LHCN-M2 (cell line): ENCODE measurements around the gene LGALS9C. TPM values are rescaled to one million over a fixed set of nuclear protein-coding genes. Genes with fewer than 3 reads are reported as not detected.
"Not testable (repeated sequence)": the region's sequence is repeated elsewhere in the genome, so short reads cannot be mapped to it uniquely, and the experiment has no call there.

ENCODE experiments used
- DNase-seq: peaks from one replicate; pipeline ENCODE4 v3.0.0-alpha.2; 2012; ENCODE audit warnings: low read depth
- polyA plus RNA-seq: library from polyadenylated mRNA; unstranded; fragments of >200 nt; gene quantifications from one replicate; pipeline ENCODE4 v1.2.1, GENCODE V29; 2012; ENCODE audit warnings: missing spikeins
- total RNA-seq: library from RNA; depleted of rRNA; stranded (reverse); fragments of >200 nt; gene quantifications from 2 replicates; pipeline ENCODE4 v1.2.3, GENCODE V29; 2014; rRNA removed

LGALS9C gene
- not detected in 2 replicates for total RNA-seq
- 0.10 TPM for polyA plus RNA-seq

DNA sequence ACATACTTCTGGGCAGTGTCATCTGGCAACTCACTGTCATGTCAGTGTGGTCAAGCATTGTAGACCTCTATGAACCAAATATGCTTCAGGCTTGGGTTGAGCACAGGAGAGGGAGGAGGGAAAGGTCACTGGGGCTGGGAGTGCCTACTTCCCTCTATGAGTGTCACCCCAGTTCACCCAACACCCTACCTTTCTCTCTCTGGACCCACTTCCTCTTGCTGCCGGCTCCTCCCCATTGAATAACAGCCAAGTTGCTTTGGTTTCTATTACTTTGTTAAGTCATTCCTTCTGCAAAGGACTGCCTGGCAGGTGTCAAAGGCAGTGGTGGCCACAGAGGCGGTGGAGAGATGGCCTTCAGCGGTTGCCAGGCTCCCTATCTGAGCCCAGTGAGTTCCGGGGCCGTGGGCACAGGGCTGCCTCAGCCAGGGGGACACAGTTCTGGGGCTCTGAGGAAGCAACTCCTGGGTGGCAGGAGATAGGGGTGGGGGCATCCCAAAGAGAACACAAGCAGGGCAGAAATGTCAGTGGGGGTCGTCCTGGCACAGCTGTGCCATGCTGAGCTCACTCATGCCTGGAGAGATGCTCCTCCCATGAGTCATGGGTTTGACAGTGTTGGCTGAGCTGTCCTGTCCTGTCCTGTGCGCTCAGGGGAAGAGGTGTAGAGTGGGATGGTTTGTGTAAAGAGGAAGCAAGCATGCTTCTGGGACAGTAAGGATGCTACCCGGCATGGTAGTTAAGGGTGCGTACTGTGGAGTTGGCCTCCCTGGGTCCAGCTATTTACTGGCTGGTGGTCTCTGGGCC is at the start of gene LGALS9C:
Gene LGALS9C, plus strand, starts transcription at position 282 of the 801 bp plus-strand sequence. Its CDS starts 66 bp downstream, at position 348.
- not testable (repeated sequence) for DNase-seq

GRCh38 chr17:18432206-18432605 is 44.4 kb upstream of the LGALS9C start:
- not testable (repeated sequence) for DNase-seq

GRCh38 chr17:18439465-18439870 is 37.1 kb upstream of the LGALS9C start:
- DNase-seq: not testable (repeated sequence)

DNA sequence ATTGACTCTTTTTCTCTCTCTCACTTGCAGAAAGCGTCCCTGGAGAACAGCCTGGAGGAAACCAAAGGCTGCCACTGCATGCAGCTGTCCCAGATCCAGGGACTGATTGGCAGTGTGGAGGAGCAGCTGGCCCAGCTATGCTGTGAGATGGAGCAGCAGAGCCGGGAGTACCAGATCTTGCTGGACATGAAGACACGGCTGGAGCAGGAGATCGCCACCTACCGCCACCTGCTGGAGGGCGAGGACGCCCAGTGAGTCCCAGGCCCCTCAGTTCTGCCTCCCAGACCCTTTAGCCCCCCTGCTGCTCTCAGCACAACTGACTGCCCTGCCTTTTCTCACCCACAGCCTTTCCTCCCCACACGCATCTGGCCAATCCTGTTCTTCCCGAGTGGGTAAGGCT is 34.5 kb upstream of the LGALS9C start:
- DNase-seq: not testable (repeated sequence)

DNA sequence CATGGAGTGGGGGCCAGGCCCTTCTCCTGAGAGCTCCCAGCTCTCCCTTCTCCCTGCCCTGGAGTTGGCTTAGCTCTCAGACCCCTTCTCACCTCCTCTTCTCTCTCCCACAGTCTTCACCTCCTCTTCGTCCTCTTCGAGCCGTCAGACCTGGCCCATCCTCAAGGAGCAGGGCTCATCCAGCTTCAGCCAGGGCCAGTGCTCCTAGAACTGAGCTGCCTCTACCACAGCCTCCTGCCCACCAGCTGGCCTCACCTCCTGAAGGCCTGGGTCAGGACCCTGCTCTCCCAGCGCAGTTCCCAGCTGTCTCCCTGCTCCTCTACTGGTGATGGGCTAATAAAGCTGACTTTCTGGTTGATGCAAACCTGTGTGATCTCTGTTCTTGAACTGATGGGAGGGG is 34.1 kb upstream of the LGALS9C start:
- not testable (repeated sequence) for DNase-seq

DNA sequence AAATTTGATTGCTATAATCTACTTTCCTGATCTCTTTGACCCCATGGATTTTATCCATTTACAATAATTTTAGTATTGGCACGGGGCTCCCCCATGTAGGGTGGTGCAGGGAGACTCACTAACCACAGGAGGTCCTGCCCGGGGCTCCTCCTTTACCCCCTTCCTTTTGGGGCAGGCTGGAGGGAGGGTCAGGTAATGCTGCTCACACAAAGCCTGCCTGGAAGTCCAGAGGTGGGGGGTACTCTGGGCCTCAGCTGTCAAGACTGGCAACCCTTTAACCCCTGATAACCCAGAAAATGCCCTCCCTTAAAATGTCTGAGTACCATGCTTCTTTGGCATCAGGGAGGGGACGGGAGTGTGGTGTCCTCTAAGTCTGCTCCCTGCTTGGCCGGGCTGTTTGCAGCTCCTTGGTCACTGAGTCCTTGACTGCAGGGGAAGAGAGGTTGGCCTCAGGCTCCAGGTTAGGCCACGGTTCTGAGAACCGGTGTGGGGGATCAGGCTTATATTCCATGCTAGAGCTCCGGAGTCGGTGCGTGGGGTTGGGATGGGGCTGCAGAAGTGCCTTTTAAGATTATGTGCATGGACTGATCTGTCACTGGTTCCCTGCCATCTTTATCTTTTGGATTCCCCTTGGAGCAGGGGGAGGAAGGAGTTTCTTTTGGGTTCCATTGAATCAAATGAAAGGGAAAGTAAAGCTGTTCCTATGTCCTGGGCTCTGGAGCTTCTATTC is 28.9 kb upstream of the LGALS9C start:
- not testable (repeated sequence) for DNase-seq

GRCh38 chr17:18448311-18448710 is 28.3 kb upstream of the LGALS9C start:
- not testable (repeated sequence) for DNase-seq

DNA sequence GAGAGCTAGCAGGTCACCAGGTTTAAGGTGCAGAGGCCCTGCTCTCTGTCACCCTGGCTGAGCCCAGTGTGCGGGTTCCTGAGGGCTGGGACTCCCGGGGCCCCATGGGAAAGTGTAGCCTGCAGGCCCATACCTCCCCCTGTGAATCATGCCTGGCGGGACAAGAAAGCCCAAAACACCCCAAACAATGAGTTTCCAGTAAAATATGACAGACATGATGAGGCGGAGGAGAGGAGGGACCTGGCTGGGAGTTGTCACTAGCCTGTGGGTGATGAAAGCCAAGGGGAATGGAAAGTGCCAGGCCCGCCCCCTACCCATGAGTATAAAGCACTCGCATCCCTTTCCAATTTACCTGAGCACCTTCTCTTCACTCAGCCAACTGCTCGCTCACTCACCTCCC is 26.8 kb upstream of the LGALS9C start:
- not testable (repeated sequence) for DNase-seq

- not testable (repeated sequence) for DNase-seq
These were observed 25.6 kb upstream of the LGALS9C start for GRCh38 chr17:18450998-18451397.

GRCh38 chr17:18451969-18452368 is 24.6 kb upstream of the LGALS9C start:
- not testable (repeated sequence) for DNase-seq

- DNase-seq: peak; percentile 26
These were observed 17.6 kb upstream of the LGALS9C start for GRCh38 chr17:18459035-18459434.

GRCh38 chr17:18463831-18464502 is 12.6 kb upstream of the LGALS9C start:
- DNase-seq: not testable (repeated sequence)

DNA sequence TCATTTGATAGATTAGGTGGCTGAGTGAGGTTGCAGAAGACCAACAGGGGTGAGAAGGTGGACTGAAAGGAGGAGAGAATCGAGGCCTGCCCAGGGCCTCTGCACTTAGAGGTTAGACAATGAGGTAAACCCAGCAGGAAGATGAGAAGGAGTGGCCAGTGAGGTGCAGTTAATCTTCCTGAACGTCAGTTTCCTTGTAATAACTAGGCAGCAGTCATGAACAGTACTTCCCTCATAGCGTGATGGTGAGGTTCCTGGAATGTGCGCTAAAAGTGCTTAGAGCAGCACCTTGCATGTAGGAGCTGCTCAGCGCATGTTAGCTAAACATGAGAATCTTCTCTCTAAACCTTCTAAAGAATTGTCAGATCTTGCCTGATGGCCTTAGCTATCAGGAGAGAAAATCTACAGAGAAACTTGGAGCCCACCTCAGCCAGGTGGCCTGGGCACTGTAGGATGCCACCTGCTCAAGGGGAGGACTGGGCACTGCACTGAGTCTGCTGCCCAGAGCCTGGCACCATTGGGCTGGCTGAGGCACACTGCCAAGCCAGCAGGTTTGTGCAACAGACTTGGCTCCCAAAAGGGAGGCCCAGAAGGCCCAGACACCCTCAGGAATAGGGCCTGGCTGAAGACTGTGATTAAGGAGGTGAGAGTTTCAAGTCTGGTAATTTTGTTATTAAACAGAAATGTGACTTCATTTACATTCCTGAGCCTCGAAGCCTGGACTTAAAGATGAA is 10.2 kb upstream of the LGALS9C start:
- not testable (repeated sequence) for DNase-seq

DNA sequence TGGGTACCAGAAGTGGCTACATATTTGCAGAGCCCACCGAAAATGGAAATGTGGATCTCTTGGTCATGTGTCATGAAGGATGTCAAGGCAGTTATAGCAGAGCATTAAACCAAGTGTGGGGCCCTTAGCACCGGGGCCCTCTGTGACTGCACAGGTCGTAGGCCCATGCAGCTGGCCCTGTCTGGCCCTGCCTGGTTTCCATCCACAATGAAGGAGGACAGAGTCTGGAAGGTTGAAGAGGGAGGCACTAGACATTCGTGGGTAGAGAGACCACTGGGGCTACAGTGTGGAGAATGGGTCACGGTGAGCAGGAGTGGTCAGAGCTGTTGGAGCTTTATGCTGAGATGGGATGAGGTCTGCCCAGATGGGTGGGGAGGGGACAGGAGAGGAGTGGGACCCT is 9.6 kb upstream of the LGALS9C start:
- DNase-seq: not testable (repeated sequence)

- DNase-seq: not testable (repeated sequence)
These were observed 8.0 kb upstream of the LGALS9C start for GRCh38 chr17:18468472-18469171.

GRCh38 chr17:18469837-18470236 is 6.8 kb upstream of the LGALS9C start:
- not testable (repeated sequence) for DNase-seq

DNA sequence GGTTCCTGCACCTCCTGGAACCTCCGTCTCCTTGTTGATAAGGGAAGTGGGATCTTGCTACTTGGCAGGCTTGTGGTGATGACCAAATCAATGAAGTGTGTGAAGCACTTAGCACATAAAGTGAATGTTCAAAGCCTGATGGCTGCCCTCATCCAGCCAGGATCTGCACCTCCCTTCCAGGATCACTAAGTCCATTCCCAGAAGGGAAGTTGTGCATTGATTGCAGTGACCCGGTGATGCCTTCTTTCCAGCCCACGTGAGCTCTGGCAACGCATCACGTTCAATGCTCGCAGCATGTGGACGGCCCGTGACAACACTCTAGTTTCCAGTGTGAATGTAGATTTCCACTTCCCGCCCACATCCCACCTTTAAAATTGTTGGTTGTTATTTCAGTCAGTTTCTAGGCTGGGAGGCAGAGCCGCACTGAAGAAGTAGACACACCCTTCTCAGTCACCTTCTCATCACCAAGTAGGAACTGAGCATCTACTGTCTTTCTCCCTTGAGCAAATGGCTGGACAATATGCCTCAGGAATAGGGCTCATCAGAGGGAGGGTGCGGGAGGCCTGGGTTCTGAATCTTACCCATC is 6.2 kb upstream of the LGALS9C start:
- not testable (repeated sequence) for DNase-seq

DNA sequence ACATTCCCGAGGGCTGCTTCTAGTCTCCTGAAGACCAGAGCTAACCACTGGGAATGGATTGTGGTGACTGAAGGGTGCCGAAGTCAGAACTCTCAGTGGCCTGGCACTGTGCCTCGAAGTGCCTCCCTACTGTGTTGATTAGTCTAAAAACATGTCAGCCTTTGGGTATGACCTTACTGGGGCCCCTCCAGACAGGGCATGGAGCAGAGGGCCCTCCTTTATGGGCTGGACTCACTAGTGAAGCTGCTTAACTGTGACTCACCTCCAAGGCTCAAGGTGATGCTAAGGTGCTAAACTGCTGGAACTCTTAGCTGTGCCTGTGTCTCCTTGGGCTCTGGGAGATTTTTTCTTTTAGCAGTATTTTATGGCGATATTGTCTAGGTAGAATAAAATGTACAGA is 2.6 kb upstream of the LGALS9C start:
- not testable (repeated sequence) for DNase-seq

- not testable (repeated sequence) for DNase-seq
These were observed 1.8 kb upstream of the LGALS9C start for GRCh38 chr17:18474754-18475153.

GRCh38 chr17:18477367-18477766 is 778 bp downstream of the LGALS9C start:
- DNase-seq: not testable (repeated sequence)
